ENCODE data around the gene BAIAP2. TPM values are rescaled to one million over a fixed set of nuclear protein-coding genes. Genes with fewer than 3 reads are reported as not detected.
"Not testable (repeated sequence)": the region's sequence is repeated elsewhere in the genome, so short reads cannot be mapped to it uniquely, and the experiment has no call there.

Gene BAIAP2
- total RNA-seq, 2 experiments from 2014 or later = 5.9 to 6.3 TPM

DNA sequence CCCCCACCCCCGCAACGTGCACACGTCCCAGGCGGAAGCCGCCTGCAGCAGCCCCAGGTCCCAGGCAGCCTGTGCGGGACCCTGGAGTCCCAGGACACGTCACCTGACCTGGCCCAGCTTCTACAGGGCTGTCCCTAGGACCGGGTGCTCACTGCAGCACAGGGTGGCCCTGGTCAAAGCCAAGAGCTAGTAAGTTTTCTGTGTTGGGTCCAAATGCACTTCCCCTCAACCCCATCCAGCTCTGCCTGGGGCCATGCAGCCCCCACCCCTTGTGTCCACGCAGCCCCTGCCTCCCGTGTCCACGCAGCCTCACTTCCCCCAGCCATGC lies 108.2 kb downstream of the BAIAP2 start:
- TF ChIP-seq, protein P1, sequence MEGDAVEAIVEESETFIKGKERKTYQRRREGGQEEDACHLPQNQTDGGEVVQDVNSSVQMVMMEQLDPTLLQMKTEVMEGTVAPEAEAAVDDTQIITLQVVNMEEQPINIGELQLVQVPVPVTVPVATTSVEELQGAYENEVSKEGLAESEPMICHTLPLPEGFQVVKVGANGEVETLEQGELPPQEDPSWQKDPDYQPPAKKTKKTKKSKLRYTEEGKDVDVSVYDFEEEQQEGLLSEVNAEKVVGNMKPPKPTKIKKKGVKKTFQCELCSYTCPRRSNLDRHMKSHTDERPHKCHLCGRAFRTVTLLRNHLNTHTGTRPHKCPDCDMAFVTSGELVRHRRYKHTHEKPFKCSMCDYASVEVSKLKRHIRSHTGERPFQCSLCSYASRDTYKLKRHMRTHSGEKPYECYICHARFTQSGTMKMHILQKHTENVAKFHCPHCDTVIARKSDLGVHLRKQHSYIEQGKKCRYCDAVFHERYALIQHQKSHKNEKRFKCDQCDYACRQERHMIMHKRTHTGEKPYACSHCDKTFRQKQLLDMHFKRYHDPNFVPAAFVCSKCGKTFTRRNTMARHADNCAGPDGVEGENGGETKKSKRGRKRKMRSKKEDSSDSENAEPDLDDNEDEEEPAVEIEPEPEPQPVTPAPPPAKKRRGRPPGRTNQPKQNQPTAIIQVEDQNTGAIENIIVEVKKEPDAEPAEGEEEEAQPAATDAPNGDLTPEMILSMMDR (IDR thresholded peaks at IDR 0.05) = no peak
- ATAC-seq (no peak), DNase-seq (no peak)
- Mint-ChIP-seq H3K27me3 (peaks cover 2% of the 10 kb centered on the region), H3K36me3 (ENCODE audit: low read depth) (no peaks in the 10 kb centered on the region), H3K4me1 (ENCODE audit: low read depth) (no peaks in the 10 kb centered on the region), H3K27ac (no peak overlapping the region), H3K9me3 (peaks cover 9% of the 10 kb centered on the region), H3K4me3 (no peak overlapping the region)
- CTCF ChIA-PET = interaction anchor here (0.9 to 5.0 kb wide), 5 partner anchors 55 to 341 kb away, joined by 3 to 30 read pairs (median 3); partner anchors contain the start of genes NDUFAF8 and TEPSIN
- intact Hi-C loops (cut with micrococcal nuclease) = loop anchor here (5.0 kb wide), 1 partner anchor 99 kb away; no protein-coding TSS in a partner anchor
- POLR2A ChIA-PET = no interaction called here

DNA sequence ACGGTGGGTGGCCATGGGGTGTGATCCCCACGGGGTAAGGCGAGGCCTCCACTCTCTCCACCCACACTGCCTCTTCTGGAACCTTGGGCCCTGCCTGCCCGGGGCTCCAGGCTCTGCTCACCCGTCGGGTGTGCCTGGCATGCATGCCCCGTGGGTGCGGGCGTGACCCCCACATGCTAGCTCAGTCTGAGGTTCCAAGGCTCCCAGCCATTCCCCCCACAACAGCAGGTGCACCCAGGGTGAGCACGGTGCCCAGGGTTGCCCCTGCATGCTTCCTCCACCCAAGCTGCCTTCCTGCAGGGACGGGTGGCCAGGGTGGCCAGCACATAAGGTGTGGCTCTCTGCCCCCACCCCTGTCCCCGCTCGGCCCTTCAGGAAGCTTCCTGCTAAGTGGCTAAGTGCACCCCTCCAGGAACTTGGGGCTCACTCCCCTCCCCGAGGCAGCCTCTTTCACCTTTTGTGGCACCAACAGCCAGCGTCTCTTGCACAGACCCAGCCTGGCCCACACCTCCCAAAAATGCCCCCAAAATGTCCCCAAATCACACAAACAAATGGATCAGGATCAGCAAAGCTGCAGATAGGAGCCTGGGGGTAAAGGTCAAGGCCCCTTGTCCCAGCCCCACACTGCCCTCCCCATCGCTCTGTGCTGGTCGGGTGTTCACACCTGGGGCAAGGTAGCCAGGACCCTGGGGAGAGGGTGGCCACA lies 108.9 kb downstream of the BAIAP2 start:
- intact Hi-C loops (cut with micrococcal nuclease) = loop anchor here (5.0 kb wide), 1 partner anchor 98 kb away; no protein-coding TSS in a partner anchor
- TF ChIP-seq, protein P1 (IDR thresholded peaks at IDR 0.05) = no peak
- ChIA-PET CTCF (interaction anchor here (1.0 to 5.0 kb wide), 7 partner anchors 12 to 341 kb away, joined by 3 to 30 read pairs (median 3); partner anchors contain the start of genes NDUFAF8 and TEPSIN), POLR2A (no interaction called here)
- H3K27ac Mint-ChIP-seq = no peak overlapping the region
- no peak overlapping the region for H3K4me3 Mint-ChIP-seq
- H3K27me3 Mint-ChIP-seq = peaks cover 2% of the 10 kb centered on the region
- ATAC-seq (no peak), DNase-seq (no peak)
- no peaks in the 10 kb centered on the region for H3K36me3 Mint-ChIP-seq (ENCODE audit: low read depth)
- no peaks in the 10 kb centered on the region for H3K4me1 Mint-ChIP-seq (ENCODE audit: low read depth)
- H3K9me3 Mint-ChIP-seq = peaks cover 3% of the 10 kb centered on the region

DNA sequence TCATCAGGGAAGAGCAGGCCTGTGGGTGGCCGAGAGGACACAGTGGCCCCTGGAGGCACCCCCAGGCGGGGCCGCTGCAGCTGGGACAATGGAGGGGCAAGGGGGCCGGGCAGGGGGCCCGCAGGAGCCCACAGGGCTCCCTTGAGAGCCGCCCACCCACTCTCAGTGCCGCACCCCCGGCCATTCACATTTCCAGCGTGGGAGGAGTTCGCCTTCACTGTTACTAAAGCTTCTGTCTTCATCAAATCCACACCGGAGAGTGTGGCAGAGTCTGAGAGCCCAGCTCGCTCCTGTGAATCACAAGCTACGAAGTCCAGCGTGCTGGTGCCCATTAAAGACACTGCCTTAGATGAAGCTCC lies 109.5 kb downstream of the BAIAP2 start:
- peaks cover 2% of the 10 kb centered on the region for H3K27me3 Mint-ChIP-seq
- no peak overlapping the region for H3K27ac Mint-ChIP-seq
- ChIA-PET POLR2A (no interaction called here), CTCF (interaction anchor here (0.7 to 5.0 kb wide), 7 partner anchors 11 to 340 kb away, joined by 3 to 30 read pairs (median 3); partner anchors contain the start of genes NDUFAF8 and TEPSIN)
- H3K9me3 Mint-ChIP-seq = no peaks in the 10 kb centered on the region
- no peak for DNase-seq
- H3K4me1 Mint-ChIP-seq (ENCODE audit: low read depth) = no peaks in the 10 kb centered on the region
- H3K36me3 Mint-ChIP-seq (ENCODE audit: low read depth) = no peaks in the 10 kb centered on the region
- ATAC-seq = no peak
- intact Hi-C loops (cut with micrococcal nuclease) = loop anchor here (5.0 kb wide), 1 partner anchor 98 kb away; no protein-coding TSS in a partner anchor
- TF ChIP-seq, protein P1 (IDR thresholded peaks at IDR 0.05) = no peak
- H3K4me3 Mint-ChIP-seq = no peak overlapping the region

DNA sequence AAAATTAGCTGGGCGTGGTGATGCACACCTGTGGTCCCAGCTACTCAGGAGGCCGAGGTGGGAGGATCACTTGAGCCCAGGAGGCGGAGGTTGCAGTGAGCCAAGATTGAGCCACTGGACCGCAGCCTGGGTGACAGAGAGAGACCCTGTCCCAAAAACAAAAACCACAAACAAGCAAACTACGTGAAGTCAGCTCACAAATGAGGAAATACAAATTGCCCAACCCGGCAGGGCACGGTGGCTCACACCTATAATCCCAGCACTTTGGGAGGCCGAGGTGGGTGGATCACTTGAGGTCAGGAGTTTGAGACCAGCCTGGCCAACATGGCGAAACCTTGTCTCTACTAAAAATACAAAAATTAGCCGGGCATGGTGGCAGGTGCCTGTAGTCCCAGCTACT lies 111.3 kb downstream of the BAIAP2 start:
- DNase-seq; ATAC-seq; H3K9me3 Mint-ChIP-seq; CTCF ChIA-PET; H3K27me3 Mint-ChIP-seq; POLR2A ChIA-PET; H3K27ac Mint-ChIP-seq; intact Hi-C loops (cut with micrococcal nuclease); H3K36me3 Mint-ChIP-seq (ENCODE audit: low read depth); H3K4me1 Mint-ChIP-seq (ENCODE audit: low read depth); H3K4me3 Mint-ChIP-seq: not testable (repeated sequence)

DNA sequence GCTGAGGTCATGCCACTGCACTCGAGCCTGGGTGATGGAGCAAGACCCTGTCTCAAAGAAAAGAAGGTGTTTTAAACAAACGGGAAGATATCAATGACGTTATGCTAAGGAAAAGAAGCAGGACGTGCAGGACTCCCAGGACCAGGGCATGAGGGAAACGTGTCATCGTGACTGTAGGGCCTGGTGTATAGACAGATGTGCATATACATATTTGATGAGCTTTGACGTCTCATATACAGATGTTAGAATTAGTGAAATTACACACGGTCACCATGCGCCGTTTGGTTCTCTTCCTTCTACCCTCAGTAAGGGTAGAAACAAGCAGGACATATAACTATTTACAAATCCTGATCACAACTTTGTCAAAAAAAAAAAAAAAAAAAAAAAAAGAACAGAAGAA lies 112.8 kb downstream of the BAIAP2 start:
- ChIA-PET POLR2A (no interaction called here), CTCF (no interaction called here)
- DNase-seq (no peak), ATAC-seq (no peak)
- Mint-ChIP-seq H3K27ac (no peak overlapping the region), H3K9me3 (no peaks in the 10 kb centered on the region), H3K4me1 (ENCODE audit: low read depth) (no peaks in the 10 kb centered on the region), H3K4me3 (no peak overlapping the region), H3K36me3 (ENCODE audit: low read depth) (no peaks in the 10 kb centered on the region), H3K27me3 (peaks cover 2% of the 10 kb centered on the region)
- intact Hi-C loops (cut with micrococcal nuclease) = no loop called here
- TF ChIP-seq, protein P1 (IDR thresholded peaks at IDR 0.05) = no peak

Measured in activated CD8-positive, alpha-beta T cell treated with anti-CD3 and anti-CD28 coated beads for 36 hours (primary cell).